GM23338 (cell line): ENCODE data around the gene PGGHG.

Experiments used
- EZH2 ChIP-seq: fragments of 200-600 bp; sonication (generic); IDR thresholded peaks from one replicate; pipeline ENCODE4 v1.8.0; 2017; ENCODE audit warnings: antibody characterized with exemption, mild to moderate bottlenecking, low read depth; ENCODE audit not compliant: unreplicated experiment
- EZH2phosphoT487 ChIP-seq: fragments of 200-600 bp; sonication (generic); IDR thresholded peaks from one replicate; pipeline ENCODE4 v1.8.1; 2018; ENCODE audit warnings: antibody characterized with exemption; ENCODE audit not compliant: unreplicated experiment
- POLR2AphosphoS5 ChIP-seq: IDR thresholded peaks from 2 replicates; pipeline ENCODE4 v1.6.1; 2016; ENCODE audit warnings: antibody characterized with exemption, low read depth
- TF ChIP-seq, protein P1 (sequence below), 2 experiments: fragments of 200-600 bp in 1 of 2; sonication (generic) in 1 of 2; conservative IDR thresholded peaks; 2 replicates each; pipeline versions ENCODE4 v1.5.1 to v1.6.1; 2016 to 2017; ENCODE audit warnings: antibody characterized with exemption in 2 of 2, low read depth in 2 of 2, mild to moderate bottlenecking in 2 of 2, moderate library complexity in 1 of 2
- TF ChIP-seq, protein P2 (sequence below): IDR thresholded peaks from 2 replicates; pipeline ENCODE4 v1.6.1; 2016; ENCODE audit warnings: antibody characterized with exemption

DNA sequence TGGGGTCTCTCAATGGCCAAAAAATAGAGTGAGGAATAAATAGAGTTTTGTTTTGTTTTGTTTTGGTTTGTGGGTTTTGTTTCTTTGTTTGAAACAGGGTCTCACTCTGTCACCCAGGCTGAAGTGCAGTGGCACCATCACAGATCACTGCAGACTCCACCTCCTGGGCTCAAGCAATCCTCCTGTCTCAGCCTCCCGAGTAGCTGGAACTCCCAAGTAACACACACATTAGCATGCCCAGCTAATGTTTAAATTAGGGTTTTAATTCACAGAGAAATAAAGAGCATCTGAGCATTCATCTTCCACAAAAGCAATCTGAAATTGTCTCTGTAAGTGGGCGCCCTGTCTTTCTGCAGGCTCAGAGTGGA, 40.9 kb downstream of the PGGHG start:
- no peak for TF ChIP-seq POLR2AphosphoS5
- TF ChIP-seq, protein P1, sequence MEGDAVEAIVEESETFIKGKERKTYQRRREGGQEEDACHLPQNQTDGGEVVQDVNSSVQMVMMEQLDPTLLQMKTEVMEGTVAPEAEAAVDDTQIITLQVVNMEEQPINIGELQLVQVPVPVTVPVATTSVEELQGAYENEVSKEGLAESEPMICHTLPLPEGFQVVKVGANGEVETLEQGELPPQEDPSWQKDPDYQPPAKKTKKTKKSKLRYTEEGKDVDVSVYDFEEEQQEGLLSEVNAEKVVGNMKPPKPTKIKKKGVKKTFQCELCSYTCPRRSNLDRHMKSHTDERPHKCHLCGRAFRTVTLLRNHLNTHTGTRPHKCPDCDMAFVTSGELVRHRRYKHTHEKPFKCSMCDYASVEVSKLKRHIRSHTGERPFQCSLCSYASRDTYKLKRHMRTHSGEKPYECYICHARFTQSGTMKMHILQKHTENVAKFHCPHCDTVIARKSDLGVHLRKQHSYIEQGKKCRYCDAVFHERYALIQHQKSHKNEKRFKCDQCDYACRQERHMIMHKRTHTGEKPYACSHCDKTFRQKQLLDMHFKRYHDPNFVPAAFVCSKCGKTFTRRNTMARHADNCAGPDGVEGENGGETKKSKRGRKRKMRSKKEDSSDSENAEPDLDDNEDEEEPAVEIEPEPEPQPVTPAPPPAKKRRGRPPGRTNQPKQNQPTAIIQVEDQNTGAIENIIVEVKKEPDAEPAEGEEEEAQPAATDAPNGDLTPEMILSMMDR (conservative IDR thresholded peaks at IDR 0.05; ENCODE audit: low read depth in 2 of 2), result no peak
- TF ChIP-seq, protein P2, sequence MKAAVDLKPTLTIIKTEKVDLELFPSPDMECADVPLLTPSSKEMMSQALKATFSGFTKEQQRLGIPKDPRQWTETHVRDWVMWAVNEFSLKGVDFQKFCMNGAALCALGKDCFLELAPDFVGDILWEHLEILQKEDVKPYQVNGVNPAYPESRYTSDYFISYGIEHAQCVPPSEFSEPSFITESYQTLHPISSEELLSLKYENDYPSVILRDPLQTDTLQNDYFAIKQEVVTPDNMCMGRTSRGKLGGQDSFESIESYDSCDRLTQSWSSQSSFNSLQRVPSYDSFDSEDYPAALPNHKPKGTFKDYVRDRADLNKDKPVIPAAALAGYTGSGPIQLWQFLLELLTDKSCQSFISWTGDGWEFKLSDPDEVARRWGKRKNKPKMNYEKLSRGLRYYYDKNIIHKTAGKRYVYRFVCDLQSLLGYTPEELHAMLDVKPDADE, result no peak
- no peak for TF ChIP-seq EZH2
- no peak for TF ChIP-seq EZH2phosphoT487
